Stimulated activated CD8-positive, alpha-beta memory T cell treated with anti-CD3 and anti-CD28 coated beads, Interleukin-2, amount 100 ng/mL, for 1 hour (primary cell): ENCODE data around the gene MCTP2.
"Not testable (repeated sequence)": the region's sequence is repeated elsewhere in the genome, so short reads cannot be mapped to it uniquely, and the experiment has no call there.

Experiments
- DNase-seq, 2 donors: peaks; one replicate each; pipeline ENCODE4 v3.0.0-alpha.2; 2020; ENCODE audit warnings: low read depth in 2 of 2

The MCTP2 gene

DNA sequence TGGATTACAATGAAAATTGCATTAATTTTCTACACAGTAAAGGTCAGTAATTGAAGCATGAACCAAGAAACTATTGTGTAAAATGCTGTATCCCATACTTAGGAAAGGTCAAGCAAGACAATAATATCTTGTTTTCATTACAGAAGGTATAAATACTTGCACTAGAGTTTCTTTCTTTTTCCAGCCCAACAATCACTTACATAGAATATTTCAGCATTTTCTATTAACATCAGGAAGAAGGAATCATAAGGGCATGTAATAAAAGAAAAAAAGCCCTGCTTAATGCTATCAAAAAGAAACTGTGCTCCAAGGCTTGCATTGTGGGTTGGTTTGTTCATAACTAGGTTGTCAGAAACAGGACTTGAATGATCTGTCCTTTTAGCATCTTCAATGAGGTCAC is 215.1 kb downstream of the MCTP2 start:
- no peak for DNase-seq

DNA sequence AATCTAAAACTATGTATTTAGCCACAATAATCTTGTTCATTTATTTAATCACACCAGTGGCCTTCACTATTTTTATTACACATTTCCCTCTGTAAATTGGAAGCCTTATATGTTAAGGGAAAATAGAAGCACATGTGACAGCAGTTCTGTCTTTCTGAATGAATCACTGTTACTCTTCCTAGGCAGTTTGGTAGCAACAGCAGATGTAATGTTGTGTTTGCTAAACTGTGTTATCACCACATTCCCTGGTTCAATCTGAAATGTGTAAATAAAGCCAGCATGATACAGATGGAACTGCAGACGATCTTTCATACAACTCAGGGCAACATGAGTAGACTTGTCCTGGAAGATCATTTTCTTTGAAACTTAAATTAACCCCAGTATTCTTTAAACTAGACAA is 220.1 kb downstream of the MCTP2 start:
- DNase-seq, result no peak

DNA sequence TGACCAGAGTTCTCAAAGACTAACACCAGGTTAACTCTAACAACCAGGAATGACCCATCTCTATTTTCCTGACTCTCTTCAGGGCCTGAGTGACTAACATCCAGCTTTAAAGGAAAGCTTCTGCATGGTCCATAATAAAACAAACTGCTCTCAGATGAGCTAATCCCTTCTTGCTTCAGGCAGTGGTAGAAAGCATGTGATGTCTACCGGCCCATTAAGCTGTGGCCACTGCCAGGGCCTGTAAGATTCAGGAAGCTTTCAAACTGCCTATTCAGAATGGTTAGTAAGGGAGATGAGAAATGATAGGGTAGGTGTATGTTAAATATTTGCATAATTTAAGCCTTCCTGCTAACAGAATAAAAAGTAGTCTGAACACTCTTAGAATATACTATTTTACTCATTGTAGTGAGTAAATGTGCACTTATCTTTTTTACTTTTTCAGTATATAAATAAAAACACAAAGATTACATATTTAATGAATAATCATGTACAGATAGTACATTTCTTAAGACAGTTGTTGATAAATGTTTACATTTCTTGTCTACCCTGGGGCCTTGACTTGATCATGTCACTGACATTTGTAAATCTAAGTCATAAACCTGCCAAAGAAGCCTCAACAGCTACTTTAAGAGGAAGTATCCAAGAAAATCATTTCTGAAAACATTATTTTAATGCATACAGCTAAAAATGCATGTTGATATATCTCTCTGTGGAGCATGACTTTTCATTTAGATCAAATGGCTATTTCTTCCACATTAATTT is 222.0 kb downstream of the MCTP2 start:
- DNase-seq, result no peak

DNA sequence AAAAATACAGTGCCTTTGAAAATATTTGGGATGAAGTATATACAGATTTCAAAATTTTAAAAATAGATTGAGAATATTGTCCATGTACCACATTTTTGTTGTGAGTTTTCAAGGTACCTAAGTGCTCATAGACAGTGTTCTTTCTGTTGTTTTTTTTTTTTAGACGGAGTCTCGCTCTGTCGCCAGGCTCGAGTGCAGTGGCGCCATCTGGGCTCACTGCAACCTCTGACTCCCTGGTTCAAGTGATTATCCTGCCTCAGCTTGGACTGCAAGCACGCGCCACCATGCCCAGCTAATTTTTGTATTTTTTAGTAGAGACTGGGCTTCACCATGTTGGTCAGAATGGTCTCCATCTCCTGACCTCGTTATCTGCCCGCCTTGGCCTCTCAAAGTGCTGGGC is 223.9 kb downstream of the MCTP2 start:
- no peak for DNase-seq

DNA sequence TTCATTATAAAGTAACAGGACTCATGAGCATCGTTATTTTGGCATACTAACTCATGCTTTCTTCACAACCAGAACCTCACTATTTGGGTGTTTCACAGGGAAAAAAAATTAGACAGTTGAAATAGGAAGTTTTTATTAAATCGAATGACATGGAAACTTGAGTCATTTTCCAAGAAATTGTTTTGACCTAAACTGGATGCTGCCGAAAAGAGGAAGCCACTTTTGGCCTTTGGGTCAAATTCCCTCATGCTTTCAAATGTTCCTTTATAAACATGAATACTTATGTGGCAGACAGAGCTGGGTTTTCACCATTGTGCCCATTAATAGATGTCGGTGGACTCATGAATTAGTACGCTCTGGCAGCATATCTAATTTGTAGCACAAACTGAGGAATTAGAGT is 224.9 kb downstream of the MCTP2 start:
- no peak for DNase-seq

DNA sequence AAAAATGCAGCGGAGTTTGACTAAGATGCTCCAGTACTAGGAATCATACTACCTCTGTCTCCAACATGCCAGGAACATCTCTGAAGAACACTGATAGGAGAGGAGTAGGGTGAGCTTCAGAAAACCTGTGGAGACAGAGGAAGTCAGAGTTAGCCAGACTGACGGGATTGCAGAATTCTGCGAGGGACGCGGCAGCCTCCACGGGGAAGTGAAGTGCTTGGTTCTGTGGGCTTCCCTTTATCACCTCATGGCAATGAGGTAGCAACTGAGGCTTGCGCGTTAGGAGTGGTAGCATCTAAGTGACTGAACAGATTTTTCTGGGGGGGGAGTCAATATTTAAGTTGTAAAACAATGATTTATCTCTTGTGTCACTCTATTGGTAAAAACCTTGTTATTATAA is 226.3 kb downstream of the MCTP2 start:
- no peak for DNase-seq

DNA sequence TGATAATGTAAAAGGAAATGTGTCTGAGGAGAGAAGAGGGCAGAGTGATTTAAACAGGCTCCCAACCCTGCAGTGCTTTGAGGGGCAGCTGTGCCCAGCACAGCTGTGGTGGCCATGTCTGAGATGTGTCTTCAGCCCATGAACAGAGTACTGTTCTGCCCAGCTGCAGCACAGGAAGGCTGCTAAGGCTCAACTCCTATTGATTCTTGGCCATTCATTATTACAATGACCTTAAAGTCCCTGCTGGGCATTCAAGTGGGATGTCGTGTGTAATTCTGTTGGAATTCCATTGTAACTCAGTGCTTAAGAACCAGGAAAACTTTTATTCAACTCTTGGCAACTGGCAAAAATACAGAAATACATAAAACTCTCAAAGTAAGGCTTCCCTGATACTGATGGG is 229.3 kb downstream of the MCTP2 start:
- no peak for DNase-seq

DNA sequence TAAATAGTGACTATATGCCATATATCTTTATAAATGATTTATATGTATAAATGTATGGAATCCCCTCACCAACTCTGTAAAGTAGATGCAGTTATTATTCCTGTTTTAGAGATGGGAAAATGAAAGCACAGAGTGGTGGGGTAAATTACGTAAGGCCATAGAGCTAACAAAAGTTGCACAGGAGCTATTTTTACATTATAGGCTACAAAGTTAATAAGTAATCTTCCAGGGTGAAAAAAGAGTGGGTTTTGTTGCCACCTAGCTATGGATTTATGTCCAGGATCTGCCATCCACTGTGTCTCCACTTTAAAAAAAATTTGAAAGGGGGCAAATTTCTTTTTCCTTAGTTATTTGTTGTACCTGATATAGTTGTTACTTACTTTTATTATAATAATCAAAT is 235.7 kb downstream of the MCTP2 start:
- no peak for DNase-seq

DNA sequence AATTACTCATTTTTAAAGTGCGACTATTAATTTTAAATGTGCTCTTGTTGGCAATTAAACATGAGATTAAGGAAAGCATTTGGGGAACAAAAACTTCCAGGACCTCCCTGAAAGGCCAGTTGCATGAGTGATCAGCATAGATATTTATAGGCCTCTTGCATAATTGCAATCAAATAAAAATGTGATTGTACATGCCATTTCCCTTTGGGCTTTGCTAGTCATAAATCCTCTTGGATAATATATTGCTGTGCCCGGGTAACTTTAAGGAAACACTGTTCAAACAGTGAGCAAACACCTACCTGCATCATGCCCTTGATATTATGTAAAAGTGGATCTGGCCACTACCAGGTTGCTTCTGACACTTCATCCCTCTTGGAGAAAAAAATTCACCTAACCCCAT is 239.1 kb downstream of the MCTP2 start:
- no peak for DNase-seq

DNA sequence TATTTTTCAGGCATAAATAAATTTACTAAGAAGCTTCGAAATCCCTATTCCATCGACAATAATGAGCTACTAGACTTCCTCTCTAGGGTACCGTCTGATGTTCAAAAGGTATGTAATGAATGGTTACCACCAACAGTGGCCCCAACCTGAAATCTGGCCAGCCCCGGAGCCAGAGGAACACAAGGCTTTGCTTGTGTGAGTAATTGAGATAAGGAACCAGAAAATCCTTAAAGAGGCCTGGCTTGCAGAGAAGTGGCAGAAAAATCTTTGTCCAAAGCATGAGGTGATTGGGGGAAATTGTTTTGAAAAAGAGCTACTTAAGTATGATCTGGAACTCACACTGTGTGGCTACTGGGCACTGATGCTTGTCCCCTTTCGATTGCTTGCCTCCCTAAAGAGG is 245.3 kb downstream of the MCTP2 start:
- no peak for DNase-seq

DNA sequence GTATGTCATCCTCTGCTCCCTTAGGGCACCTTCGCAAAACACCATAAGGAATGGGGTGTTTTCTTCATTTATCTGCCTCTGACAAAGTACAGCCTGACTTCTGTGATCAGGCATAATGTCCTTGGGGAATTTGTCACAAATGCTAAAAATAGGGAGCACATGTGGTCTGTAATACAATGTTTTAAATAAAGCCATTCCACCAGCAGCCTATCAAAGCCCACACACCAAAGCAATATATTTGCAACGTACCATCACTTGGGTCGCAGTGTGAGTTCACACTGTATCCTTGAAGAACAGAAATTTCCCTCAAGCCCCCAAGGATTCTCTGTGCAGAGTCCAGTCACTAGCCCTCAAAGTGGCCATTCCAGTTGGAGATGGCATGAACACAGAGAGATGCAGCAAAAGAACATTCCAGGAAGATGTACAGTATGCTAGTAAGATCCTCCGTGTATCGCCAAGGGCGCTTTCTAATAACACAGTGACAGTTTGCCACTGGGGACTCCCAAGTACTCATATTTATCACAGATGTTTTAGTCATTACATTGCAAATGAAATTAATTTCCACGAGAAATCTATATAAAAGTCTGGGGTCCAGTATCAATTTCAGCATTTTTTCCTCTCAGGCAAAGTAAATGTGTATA is 246.7 kb downstream of the MCTP2 start:
- no peak for DNase-seq

DNA sequence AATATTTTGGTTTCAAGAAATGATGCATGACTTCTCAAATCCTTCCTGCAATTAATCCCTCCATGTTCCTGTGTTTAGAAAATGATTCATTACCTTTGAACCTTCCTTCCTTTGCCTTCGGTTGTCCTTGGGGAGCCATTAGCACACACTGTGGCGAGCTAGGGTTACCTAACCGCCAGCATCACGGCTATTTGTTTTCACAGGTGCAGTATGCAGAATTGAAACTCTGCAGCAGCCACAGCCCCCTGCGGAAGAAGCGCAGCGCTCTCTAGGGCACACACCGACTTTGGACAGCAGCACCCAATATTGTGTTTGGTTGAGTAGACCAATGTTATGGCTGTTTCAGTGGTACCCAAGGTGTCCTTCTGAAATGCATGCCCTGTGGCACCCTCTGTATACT is 247.4 kb downstream of the MCTP2 start:
- DNase-seq, result no peak

DNA sequence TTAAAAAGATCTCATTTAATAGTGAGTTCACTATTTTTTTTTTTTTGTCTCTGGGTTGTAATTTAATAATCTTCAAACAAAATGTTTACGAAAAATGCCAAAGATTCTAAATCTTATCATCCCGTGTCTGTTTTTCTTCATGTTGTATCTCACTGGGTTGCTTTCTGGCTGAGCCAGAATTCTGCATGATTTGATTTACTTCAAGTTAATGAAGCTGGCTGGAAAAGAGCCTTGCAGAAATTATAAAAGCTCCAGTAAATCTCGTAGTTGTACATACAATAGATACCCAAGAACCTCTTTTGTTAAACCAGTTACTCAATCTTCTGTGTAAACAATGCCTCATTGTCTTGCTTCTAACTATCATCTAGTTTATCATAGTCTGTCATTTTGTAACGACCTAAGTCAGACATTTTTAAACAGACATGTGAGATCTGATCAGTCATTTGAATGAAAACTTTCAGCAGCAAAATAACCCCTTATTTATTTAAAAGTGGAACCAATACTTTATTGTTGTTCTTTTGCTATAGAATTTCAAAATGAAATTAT is 249.0 kb downstream of the MCTP2 start:
- no peak for DNase-seq

DNA sequence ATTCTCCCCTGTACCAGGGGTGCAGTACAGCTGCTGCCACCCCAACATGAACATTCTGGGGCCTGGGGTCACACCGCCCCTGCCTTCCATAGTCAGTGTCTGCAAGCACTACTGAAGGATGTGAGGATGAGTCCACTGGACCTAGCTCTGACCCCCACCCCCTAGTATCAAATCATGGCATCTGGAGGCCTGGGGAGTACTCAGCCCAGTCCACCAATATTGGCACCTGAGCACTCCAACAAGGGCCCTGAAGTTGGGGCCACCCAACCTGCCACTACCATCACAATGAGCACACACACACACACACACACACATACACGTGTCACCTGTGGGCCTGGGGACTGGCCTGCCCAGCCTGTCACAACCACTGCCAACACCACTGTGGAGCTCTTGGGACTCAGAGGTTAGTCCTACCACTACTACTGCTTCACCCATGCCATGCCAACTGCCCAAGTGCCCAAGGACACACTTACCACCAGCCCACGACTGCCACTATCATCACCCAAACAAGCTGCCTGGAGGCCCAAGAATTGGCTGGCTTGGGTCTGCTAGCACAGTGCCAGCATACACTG is 253.9 kb downstream of the MCTP2 start:
- no peak for DNase-seq

DNA sequence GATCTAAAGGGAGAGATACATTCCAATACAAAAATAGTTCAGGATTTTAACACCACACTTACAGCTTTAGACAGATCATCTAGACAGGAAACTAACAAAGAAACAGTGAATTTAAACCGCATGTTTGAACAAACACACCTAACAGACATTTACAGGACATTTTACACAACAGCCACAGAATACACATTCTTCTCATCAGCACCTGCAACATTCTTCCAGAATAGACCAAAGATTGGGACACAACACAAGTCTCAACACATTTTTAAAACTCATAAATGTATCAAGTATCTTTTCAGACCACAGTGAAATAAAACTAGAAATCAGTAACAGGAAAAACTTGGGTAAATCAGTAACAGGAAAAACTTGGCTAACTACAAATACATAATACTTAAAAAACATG is 256.3 kb downstream of the MCTP2 start:
- DNase-seq, result no peak

DNA sequence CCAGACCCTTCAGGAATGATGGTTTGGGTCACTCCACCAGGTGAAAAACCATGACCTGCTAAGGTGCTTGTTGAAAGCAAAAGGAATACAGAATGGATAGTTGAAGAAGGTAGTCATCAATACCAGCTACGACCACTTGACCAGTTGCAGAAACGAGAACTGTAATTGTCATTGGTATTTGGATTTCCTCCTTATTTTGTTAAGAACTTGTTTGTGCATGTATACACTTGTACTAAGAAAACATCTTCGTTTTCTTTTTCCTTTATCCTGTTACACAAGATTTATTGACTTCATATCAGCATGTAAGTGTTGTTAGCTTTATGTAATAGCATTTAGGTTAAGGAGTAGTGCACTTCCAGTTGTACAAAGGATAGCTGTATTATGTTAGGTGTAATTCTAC is 261.8 kb downstream of the MCTP2 start:
- DNase-seq, result no peak

DNA sequence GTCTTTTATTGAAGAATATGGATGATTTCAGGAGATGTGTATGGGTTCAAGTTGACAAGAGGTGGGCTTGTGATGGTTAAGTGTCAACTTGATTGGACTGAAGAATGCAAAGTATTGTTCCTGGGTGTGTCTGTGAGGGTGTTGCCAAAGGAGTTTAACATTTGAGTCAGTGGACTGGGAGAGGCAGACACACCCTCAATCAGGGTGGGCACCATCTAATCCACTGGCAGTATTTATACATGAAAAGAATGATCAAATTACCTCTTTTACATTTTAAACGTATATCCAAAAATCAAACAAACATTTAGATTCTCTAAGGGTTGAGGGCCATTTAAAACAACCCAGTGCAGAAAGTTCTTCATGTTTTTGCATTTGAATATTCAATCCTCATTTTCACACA is 262.2 kb downstream of the MCTP2 start:
- DNase-seq, result not testable (repeated sequence)

DNA sequence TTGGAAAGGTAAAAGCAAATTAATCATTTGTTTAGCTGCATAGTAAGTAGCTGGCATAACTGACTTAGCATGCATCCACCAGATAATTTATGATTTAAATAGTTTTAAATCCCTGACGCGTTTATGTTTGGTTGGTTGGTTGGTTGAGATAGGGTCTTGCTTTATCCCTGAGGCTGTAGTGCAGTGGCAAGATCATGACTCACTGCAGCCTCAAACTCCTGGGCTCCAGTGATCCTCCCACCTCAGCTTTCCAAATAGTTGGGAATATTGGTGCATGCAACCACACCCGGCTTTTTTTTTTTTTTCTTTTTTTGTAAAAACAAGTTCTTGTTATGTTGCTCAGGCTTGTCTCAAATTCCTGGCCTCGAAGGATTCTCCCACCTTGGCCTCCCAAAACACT is 263.4 kb downstream of the MCTP2 start:
- no peak for DNase-seq

DNA sequence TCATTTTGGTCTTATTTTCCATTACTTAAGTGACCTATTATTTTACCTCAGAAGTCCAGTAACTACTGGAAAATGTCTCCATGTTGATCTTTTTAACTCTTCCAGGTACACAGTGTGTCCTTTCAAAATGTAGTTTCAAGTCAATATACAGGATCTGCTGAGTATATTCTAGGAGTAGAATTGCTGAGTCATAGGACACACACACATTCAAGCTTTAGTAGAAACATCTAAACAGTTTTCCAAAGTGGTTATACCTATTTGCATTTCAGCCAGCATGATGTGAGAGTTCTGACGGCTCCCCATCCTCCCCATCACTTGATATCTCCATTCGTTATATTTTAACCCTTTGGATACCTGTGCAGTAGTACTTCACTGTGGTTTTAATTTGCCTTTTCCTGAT is 271.9 kb downstream of the MCTP2 start:
- DNase-seq, result no peak

DNA sequence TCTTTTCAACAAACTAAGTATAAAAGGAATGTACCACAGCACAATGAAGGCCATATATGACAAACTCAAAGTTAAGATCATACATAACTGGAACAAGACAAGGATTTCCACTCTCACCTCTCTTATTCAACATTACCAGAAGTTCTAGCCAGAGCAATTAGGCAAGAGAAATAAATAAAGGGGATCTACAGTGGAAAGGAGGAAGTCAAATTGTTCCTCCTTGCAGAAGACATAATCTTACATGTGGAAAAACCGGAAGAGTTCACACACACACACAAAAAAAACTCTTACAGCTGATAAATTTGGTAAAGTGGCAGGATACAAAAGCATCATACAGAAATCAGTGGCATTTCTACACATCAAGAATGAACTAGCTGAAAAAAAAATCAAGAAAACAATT is 277.9 kb downstream of the MCTP2 start:
- DNase-seq, result no peak

DNA sequence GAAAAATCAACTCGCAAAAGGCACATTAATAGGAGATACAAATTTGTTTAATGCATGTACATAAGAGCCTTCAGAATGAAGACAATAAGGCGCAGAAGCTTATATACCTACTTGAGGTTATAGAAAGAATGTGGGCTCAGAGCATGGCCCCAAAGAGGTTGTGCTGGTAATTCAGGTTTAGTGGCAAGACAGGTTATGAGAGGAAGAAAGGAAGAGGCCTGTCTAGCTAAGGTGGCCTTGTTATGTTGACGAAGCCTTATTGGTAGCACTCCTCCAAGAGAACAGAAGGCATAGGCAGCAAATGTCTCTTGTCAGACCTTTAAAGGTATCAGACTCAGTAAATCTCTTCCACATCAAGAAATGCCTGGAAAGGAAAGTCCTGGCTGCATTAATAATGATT is 290.8 kb downstream of the MCTP2 start:
- DNase-seq, result no peak

DNA sequence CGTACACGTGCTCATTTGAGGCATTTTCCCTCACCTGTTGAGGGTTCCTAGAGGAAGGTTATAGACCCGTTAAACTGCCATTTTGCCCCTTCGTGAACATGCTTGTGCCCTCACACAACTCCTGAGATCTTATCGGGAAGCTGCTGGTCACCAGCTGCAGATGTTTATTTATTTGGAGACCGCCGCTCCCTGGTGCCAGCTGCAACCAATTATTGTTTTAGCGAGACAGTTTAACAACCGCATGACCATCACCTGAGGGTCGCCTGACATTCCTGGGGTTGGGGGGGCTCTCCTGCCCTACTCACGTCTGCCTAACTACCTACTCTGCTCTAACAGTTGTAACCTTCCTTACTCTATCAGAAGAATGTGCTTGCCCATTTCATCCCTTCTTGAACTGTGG is 292.5 kb downstream of the MCTP2 start:
- DNase-seq, result no peak

DNA sequence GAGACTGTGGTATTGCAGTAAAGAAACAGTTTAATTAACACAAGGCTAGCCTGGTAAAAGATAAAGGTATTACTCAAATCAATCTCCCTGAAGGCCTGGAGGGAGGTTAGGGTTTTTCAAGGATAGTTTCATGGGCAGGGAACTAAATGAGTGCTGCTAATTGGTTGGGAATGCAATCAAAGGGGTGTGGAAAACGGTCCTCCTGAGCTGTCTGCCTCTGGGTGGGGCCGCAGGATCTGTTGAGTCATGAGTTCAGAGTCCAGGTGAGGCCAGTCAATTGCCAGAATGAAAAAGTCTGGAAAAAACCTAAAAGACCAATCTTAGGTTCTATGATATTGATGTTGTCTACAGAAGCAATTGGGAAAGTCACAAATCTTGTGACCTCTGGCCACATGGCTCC is 293.2 kb downstream of the MCTP2 start:
- DNase-seq, result no peak
